Measurements from ENCODE around the gene UVRAG. TPM values are rescaled to one million over a fixed set of nuclear protein-coding genes. Genes with fewer than 3 reads are reported as not detected.

UVRAG gene
- total RNA-seq, 1 donor, result 28.2 TPM

GRCh38 chr11:75777461-75778110 is 37.4 kb upstream of the UVRAG start:
- TF ChIP-seq, protein P1, sequence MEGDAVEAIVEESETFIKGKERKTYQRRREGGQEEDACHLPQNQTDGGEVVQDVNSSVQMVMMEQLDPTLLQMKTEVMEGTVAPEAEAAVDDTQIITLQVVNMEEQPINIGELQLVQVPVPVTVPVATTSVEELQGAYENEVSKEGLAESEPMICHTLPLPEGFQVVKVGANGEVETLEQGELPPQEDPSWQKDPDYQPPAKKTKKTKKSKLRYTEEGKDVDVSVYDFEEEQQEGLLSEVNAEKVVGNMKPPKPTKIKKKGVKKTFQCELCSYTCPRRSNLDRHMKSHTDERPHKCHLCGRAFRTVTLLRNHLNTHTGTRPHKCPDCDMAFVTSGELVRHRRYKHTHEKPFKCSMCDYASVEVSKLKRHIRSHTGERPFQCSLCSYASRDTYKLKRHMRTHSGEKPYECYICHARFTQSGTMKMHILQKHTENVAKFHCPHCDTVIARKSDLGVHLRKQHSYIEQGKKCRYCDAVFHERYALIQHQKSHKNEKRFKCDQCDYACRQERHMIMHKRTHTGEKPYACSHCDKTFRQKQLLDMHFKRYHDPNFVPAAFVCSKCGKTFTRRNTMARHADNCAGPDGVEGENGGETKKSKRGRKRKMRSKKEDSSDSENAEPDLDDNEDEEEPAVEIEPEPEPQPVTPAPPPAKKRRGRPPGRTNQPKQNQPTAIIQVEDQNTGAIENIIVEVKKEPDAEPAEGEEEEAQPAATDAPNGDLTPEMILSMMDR (IDR thresholded peaks at IDR 0.05; ENCODE audit: extremely low read depth, low read depth, low read length), result no peak
- Histone ChIP-seq H3K27ac (ENCODE audit: low read depth, low read length) (no peak overlapping the region), H3K4me3 (ENCODE audit: insufficient read depth, low read length) (no peak overlapping the region), H3K79me2 (ENCODE audit: insufficient read depth, low read length) (no peaks in the 10 kb centered on the region), H3K4me1 (ENCODE audit: insufficient read depth, low read length) (no peaks in the 10 kb centered on the region), H3K9me3 (ENCODE audit: low read depth, low read length) (no peaks in the 10 kb centered on the region), H2AFZ (ENCODE audit: low read length) (no peak overlapping the region), H4K20me1 (ENCODE audit: insufficient read depth, low read length) (no peaks in the 10 kb centered on the region), H3K27me3 (ENCODE audit: insufficient read depth, low read length) (no peaks in the 10 kb centered on the region), H3K36me3 (ENCODE audit: insufficient read depth, low read length) (no peaks in the 10 kb centered on the region), H3K4me2 (ENCODE audit: insufficient read depth, low read length) (no peak overlapping the region)
- peak; percentile 39 for DNase-seq (ENCODE audit: insufficient read length, low spot score, missing footprints)

- no peak overlapping the region for H3K4me2 ChIP-seq (ENCODE audit: insufficient read depth, low read length)
- no peaks in the 10 kb centered on the region for H3K27me3 ChIP-seq (ENCODE audit: insufficient read depth, low read length)
- H3K36me3 ChIP-seq (ENCODE audit: insufficient read depth, low read length), result no peaks in the 10 kb centered on the region
- no peak overlapping the region for H3K27ac ChIP-seq (ENCODE audit: low read depth, low read length)
- H2AFZ ChIP-seq (ENCODE audit: low read length), result no peak overlapping the region
- TF ChIP-seq, protein P1 (IDR thresholded peaks at IDR 0.05; ENCODE audit: extremely low read depth, low read depth, low read length), result no peak
- H3K4me1 ChIP-seq (ENCODE audit: insufficient read depth, low read length), result peaks cover 3% of the 10 kb centered on the region
- no peaks in the 10 kb centered on the region for H4K20me1 ChIP-seq (ENCODE audit: insufficient read depth, low read length)
- H3K79me2 ChIP-seq (ENCODE audit: insufficient read depth, low read length), result no peaks in the 10 kb centered on the region
- DNase-seq (ENCODE audit: insufficient read length, low spot score, missing footprints), result no peak
- H3K4me3 ChIP-seq (ENCODE audit: insufficient read depth, low read length), result no peak overlapping the region
- H3K9me3 ChIP-seq (ENCODE audit: low read depth, low read length), result no peaks in the 10 kb centered on the region
These were observed 36.0 kb upstream of the UVRAG start for GRCh38 chr11:75778962-75779361.

- Histone ChIP-seq H3K79me2 (ENCODE audit: insufficient read depth, low read length) (no peaks in the 10 kb centered on the region), H3K4me2 (ENCODE audit: insufficient read depth, low read length) (no peak overlapping the region), H3K27me3 (ENCODE audit: insufficient read depth, low read length) (no peaks in the 10 kb centered on the region), H3K9me3 (ENCODE audit: low read depth, low read length) (no peaks in the 10 kb centered on the region), H4K20me1 (ENCODE audit: insufficient read depth, low read length) (no peaks in the 10 kb centered on the region), H3K4me1 (ENCODE audit: insufficient read depth, low read length) (peaks cover 3% of the 10 kb centered on the region), H3K27ac (ENCODE audit: low read depth, low read length) (no peak overlapping the region), H3K36me3 (ENCODE audit: insufficient read depth, low read length) (no peaks in the 10 kb centered on the region), H2AFZ (ENCODE audit: low read length) (no peak overlapping the region), H3K4me3 (ENCODE audit: insufficient read depth, low read length) (no peak overlapping the region)
- peak; percentile 42 for DNase-seq (ENCODE audit: insufficient read length, low spot score, missing footprints)
- TF ChIP-seq, protein P1 (IDR thresholded peaks at IDR 0.05; ENCODE audit: extremely low read depth, low read depth, low read length), result no peak
These were observed 35.0 kb upstream of the UVRAG start for GRCh38 chr11:75779960-75780359.

GRCh38 chr11:75780888-75781287 is 34.1 kb upstream of the UVRAG start:
- H3K79me2 ChIP-seq (ENCODE audit: insufficient read depth, low read length), result no peaks in the 10 kb centered on the region
- no peak overlapping the region for H3K4me3 ChIP-seq (ENCODE audit: insufficient read depth, low read length)
- no peak overlapping the region for H2AFZ ChIP-seq (ENCODE audit: low read length)
- no peaks in the 10 kb centered on the region for H4K20me1 ChIP-seq (ENCODE audit: insufficient read depth, low read length)
- no peak overlapping the region for H3K4me2 ChIP-seq (ENCODE audit: insufficient read depth, low read length)
- peak; percentile 41 for DNase-seq (ENCODE audit: insufficient read length, low spot score, missing footprints)
- H3K4me1 ChIP-seq (ENCODE audit: insufficient read depth, low read length), result peaks cover 3% of the 10 kb centered on the region
- TF ChIP-seq, protein P1 (IDR thresholded peaks at IDR 0.05; ENCODE audit: extremely low read depth, low read depth, low read length), result no peak
- no peaks in the 10 kb centered on the region for H3K9me3 ChIP-seq (ENCODE audit: low read depth, low read length)
- H3K36me3 ChIP-seq (ENCODE audit: insufficient read depth, low read length), result no peaks in the 10 kb centered on the region
- H3K27ac ChIP-seq (ENCODE audit: low read depth, low read length), result no peak overlapping the region
- H3K27me3 ChIP-seq (ENCODE audit: insufficient read depth, low read length), result no peaks in the 10 kb centered on the region

All from osteoblast (primary cell).